Ovary (tissue), 3 donors: ENCODE data around the gene LRRC61.
"Not testable (repeated sequence)": the region's sequence is repeated elsewhere in the genome, so short reads cannot be mapped to it uniquely, and the experiment has no call there.

Experiments
- EP300 ChIP-seq: sonication (generic); formaldehyde crosslinking; IDR thresholded peaks from one replicate; pipeline ENCODE4 v1.6.1; 2017; ENCODE audit warnings: antibody characterized with exemption
- POLR2A ChIP-seq: fragments of 450-650 bp; IDR thresholded peaks from one replicate; pipeline ENCODE4 v1.6.1; 2017; ENCODE audit warnings: antibody characterized with exemption, mild to moderate bottlenecking, moderate library complexity
- TF ChIP-seq, protein P1 (sequence below), 3 donors: fragments of 450-650 bp in 2 of 3; fragments of 200-600 bp in 1 of 3; IDR thresholded peaks; one replicate each; pipeline versions ENCODE4 v1.5.1 to v1.8.0; 2016 to 2022; ENCODE audit warnings: antibody characterized with exemption in 3 of 3, mild to moderate bottlenecking in 1 of 3
- donor health status: DM: no; HTN: no; CAD: no.

DNA sequence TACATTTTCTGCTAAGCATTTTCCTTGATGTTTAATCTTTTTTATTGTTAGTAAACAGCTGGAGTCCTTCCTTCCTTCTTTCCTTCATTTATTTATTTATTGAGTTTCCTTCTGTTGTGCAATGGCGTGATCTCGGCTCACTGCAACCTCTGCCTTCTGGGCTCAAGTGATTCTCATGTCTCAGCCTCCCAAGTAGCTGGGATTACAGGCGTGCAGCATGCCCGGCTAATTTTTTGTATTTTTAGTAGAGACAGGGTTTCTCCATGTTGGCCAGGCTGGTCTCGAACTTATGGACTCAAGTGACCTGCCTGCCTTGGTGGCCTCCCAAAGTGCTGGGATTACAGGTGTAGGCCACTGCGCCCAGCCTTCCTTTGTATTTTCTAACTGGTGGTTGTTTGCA lies 6.2 kb upstream of the LRRC61 start:
- TF ChIP-seq, protein P1, sequence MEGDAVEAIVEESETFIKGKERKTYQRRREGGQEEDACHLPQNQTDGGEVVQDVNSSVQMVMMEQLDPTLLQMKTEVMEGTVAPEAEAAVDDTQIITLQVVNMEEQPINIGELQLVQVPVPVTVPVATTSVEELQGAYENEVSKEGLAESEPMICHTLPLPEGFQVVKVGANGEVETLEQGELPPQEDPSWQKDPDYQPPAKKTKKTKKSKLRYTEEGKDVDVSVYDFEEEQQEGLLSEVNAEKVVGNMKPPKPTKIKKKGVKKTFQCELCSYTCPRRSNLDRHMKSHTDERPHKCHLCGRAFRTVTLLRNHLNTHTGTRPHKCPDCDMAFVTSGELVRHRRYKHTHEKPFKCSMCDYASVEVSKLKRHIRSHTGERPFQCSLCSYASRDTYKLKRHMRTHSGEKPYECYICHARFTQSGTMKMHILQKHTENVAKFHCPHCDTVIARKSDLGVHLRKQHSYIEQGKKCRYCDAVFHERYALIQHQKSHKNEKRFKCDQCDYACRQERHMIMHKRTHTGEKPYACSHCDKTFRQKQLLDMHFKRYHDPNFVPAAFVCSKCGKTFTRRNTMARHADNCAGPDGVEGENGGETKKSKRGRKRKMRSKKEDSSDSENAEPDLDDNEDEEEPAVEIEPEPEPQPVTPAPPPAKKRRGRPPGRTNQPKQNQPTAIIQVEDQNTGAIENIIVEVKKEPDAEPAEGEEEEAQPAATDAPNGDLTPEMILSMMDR (IDR thresholded peaks at IDR 0.05) = not testable (repeated sequence)
- TF ChIP-seq EP300, POLR2A: not testable (repeated sequence)
